Activated T-helper 17 cell treated with anti-CD3 and anti-CD28 coated beads, Interleukin-2, amount 50 U/mL, for 72 hours (primary cell): ENCODE results near the gene SULT1A1. TPM values are rescaled to one million over a fixed set of nuclear protein-coding genes. Genes with fewer than 3 reads are reported as not detected.

Experiments used
- ATAC-seq: fragments of 150-1000 bp; cut with Tn5 transposase; replicated peaks from 2 replicates; pipeline ENCODE4 v1.10.0; 2021; ENCODE audit warnings: mild to moderate bottlenecking, moderate library complexity
- H3K27ac Mint-ChIP-seq: one replicate; pipeline ENCODE4 v1.8.0; 2022; ENCODE audit warnings: mixed read lengths
- H3K27me3 Mint-ChIP-seq: one replicate; pipeline ENCODE4 v1.8.0; 2022; ENCODE audit warnings: mixed read lengths
- H3K36me3 Mint-ChIP-seq: one replicate; pipeline ENCODE4 v1.8.0; 2022; ENCODE audit warnings: low read depth, mild to moderate bottlenecking, mixed read lengths
- H3K4me1 Mint-ChIP-seq: one replicate; pipeline ENCODE4 v1.8.0; 2022; ENCODE audit warnings: mixed read lengths
- H3K4me3 Mint-ChIP-seq: one replicate; pipeline ENCODE4 v1.8.0; 2022; ENCODE audit warnings: mild to moderate bottlenecking, mixed read lengths
- H3K9me3 Mint-ChIP-seq: one replicate; pipeline ENCODE4 v1.8.0; 2022; ENCODE audit warnings: mixed read lengths
- total RNA-seq, 2 donors: library from RNA; stranded (reverse); gene quantifications; one replicate each; pipeline ENCODE4 v1.2.3, GENCODE V29; 2022

The SULT1A1 gene
- total RNA-seq, 2 donors from 2014 or later = 5.9 to 7.1 TPM

DNA sequence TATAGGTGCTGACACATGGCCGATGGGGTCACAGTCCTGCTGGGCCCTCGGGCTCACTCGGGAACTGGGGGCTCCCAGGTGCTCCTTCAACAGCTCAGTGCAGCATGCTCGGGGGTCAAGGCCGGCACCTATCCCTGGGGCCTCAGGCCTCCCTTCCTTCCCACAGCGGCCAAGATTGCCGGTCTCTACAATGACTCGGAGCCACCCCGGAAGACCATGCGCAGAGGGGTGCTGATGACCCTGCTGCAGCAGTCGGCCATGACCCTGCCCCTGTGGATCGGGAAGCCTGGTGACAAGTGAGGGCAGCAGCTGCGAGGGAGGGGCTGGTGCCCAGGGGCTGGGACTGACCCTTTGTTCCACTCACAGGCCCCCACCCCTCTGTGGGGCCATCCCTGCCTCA is 19.9 kb downstream of the SULT1A1 start:
- ATAC-seq = no peak
- H3K27ac Mint-ChIP-seq = no peak overlapping the region
- H3K4me1 Mint-ChIP-seq = no peaks in the 10 kb centered on the region
- no peaks in the 10 kb centered on the region for H3K27me3 Mint-ChIP-seq
- peaks cover 71% of the 10 kb centered on the region for H3K36me3 Mint-ChIP-seq
- no peaks in the 10 kb centered on the region for H3K9me3 Mint-ChIP-seq
- H3K4me3 Mint-ChIP-seq = no peak overlapping the region

DNA sequence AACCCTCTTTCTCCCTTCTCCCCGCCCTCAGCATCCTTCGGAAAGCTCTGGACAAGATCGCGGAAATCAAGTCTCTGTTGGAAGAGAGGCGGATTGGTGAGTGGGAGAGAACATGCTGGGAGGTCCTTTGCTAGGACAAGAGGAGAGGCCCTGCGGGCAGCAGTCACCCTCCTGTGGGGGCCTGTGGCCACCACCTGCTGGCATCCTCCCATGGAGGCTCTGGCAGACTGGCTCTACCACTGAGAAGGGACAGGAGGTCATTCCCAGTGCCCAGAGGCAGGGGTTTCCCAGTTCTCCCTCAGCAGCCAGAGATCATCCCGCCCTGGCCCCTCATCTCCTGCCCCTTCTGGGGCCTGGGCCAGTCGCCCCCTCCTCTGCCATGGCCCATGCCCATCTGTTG is 20.8 kb downstream of the SULT1A1 start:
- Mint-ChIP-seq H3K4me3 (no peak overlapping the region), H3K36me3 (peaks cover 76% of the 10 kb centered on the region), H3K27ac (peak overlapping the region; percentile 26), H3K9me3 (no peaks in the 10 kb centered on the region), H3K4me1 (no peaks in the 10 kb centered on the region), H3K27me3 (no peaks in the 10 kb centered on the region)
- no peak for ATAC-seq

DNA sequence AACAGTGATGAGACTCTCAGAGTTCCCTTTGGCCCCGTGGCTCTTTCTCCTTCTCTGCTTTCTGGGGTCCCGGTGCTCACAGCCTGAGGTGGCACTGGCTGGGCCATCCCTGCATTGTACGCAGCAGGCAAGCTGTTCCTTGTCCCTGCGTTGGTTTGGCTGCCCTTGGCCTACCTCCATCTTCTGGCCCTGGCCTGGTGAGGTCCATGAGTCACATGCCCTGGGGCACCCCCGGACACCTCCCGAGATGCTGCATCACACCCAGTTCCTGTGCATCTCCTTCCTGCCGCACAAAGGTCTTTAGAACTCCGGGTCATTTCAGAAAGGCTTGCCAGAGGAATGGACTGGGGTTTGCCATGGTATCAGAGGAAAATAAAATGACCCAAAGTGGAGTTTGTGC is 22.5 kb downstream of the SULT1A1 start:
- no peaks in the 10 kb centered on the region for H3K27me3 Mint-ChIP-seq
- H3K9me3 Mint-ChIP-seq = no peaks in the 10 kb centered on the region
- peak overlapping the region; percentile 50 for H3K27ac Mint-ChIP-seq
- no peak for ATAC-seq
- H3K4me1 Mint-ChIP-seq = no peaks in the 10 kb centered on the region
- H3K36me3 Mint-ChIP-seq = peaks cover 89% of the 10 kb centered on the region
- no peak overlapping the region for H3K4me3 Mint-ChIP-seq

DNA sequence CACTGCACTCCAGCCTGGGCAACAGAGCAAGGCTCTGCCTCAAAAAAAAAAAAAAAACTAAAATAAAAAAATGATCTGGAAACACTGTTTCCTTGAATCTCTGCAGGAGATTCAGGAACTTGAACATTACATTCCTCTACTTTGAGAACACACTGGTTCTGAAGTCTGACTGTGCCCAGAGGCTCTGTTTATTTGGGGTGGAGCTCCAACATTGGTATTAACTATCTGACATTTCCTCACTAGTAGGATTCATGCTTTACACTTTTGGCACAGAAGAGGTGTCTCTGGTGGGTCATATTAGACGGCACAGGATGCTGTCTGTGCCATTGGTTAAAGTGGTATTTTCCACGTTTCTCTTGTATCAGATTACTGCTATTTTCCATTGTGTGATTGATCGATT is 23.4 kb downstream of the SULT1A1 start:
- ATAC-seq = no peak
- Mint-ChIP-seq H3K9me3 (no peaks in the 10 kb centered on the region), H3K27ac (no peak overlapping the region), H3K27me3 (no peaks in the 10 kb centered on the region), H3K4me3 (no peak overlapping the region), H3K36me3 (peaks cover 89% of the 10 kb centered on the region), H3K4me1 (no peaks in the 10 kb centered on the region)

DNA sequence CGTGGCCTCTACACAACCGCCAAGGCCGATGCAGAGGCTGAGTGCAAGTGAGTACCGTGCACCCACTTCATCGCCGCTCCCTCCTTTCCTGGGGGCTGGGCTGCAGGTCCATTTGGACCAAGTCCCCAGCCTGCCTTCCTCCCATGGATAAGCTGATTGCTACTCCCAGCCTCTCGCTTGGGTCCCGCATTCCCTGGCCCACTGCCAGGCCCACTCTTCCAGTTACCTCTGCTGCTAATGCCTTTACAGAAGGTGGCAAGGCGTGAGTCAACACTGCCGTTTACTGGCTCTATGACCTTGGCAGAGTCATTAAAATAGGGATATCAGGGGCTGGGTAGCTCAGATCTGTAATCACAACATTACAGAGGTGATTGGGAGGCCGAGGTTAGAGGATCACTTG is 24.2 kb downstream of the SULT1A1 start:
- Mint-ChIP-seq H3K36me3 (peaks cover 89% of the 10 kb centered on the region), H3K27me3 (no peaks in the 10 kb centered on the region), H3K4me3 (no peak overlapping the region), H3K4me1 (no peaks in the 10 kb centered on the region), H3K9me3 (no peaks in the 10 kb centered on the region), H3K27ac (no peak overlapping the region)
- ATAC-seq = no peak

DNA sequence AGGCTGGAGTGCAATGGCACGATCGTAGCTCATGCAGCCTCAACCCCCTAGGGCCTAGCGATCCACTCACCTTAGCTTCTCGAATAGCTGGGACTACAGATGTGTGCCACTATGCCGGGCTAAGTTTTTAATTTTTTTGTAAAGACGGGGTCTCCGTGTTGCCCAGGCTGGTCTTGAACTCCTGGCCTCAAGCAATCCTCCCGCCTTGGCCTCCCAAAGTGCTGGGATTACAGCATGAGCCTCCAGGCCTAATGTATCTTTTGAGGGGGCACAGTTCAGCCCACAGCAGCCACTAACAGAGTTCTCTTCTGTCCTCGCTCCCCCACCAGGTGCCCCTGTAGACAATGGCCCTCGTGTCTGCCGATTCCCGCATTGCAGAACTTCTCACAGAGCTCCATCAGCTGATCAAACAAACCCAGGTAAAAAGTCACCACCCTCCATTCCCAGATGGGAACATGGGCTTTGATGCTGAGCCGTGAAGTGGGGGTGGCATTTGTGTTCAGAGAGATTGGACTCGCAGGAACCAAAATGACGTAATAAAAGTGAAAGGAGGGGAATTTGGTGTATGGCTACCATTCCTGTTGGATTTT is 29.0 kb downstream of the SULT1A1 start:
- no peak overlapping the region for H3K4me3 Mint-ChIP-seq
- H3K27ac Mint-ChIP-seq = no peak overlapping the region
- no peak for ATAC-seq
- H3K9me3 Mint-ChIP-seq = no peaks in the 10 kb centered on the region
- no peaks in the 10 kb centered on the region for H3K27me3 Mint-ChIP-seq
- H3K36me3 Mint-ChIP-seq = peaks cover 62% of the 10 kb centered on the region
- no peaks in the 10 kb centered on the region for H3K4me1 Mint-ChIP-seq

DNA sequence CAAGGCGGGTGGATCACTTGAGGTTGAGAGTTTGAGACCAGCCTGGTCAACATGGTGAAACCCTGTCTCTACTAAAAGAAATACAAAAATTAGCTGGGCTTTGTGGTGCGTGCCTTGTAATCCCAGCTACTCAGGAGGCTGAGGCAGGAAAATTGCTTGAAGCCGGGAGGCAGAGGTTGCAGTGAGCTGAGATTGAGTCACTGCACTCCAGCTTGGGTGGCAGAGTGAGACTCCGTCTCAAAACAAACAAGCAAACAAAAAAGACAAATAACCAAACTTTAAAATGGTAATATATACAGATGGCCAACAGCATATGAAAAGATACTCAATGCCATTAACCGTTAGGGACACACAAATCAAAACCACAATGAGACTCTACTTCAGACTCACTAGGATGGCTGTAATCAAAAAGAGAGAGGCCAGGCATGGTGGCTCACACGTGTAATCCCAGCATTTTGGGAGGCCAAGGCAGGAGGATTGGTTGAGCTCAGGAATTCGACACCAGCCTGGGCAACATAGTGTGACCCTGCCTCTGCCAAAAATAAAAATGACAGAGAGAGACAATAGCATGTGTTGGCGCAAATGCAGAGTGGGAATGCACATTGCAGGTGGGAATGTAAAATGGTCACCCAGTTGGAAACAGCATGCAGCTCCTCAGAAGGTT is 34.3 kb downstream of the SULT1A1 start:
- ATAC-seq = no peak
- Mint-ChIP-seq H3K9me3 (no peaks in the 10 kb centered on the region), H3K27me3 (no peaks in the 10 kb centered on the region), H3K4me3 (no peak overlapping the region), H3K4me1 (peaks cover 10% of the 10 kb centered on the region), H3K27ac (peak overlapping the region; percentile 3), H3K36me3 (peaks cover 15% of the 10 kb centered on the region)

DNA sequence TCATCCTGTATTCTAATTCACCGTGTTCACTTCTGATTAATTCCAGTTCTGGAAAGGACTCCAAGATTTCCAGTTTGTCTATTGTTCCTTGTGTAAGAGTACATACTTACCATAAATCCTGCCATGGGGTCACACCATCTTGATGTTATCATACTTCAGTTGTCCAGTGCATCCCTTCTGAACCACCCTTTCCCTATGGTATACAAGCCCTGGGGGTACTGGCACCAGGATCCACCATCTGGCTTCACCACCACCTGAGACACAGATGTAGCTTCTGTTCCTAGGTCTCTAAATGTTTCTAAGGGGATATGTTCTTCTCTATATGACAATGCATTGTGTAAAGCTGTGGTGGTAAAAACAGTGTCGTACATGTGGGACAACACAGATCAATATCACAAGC is 34.9 kb downstream of the SULT1A1 start:
- Mint-ChIP-seq H3K9me3 (no peaks in the 10 kb centered on the region), H3K27me3 (no peaks in the 10 kb centered on the region), H3K4me3 (no peak overlapping the region), H3K27ac (no peak overlapping the region), H3K36me3 (peaks cover 15% of the 10 kb centered on the region), H3K4me1 (peaks cover 10% of the 10 kb centered on the region)
- ATAC-seq = no peak

DNA sequence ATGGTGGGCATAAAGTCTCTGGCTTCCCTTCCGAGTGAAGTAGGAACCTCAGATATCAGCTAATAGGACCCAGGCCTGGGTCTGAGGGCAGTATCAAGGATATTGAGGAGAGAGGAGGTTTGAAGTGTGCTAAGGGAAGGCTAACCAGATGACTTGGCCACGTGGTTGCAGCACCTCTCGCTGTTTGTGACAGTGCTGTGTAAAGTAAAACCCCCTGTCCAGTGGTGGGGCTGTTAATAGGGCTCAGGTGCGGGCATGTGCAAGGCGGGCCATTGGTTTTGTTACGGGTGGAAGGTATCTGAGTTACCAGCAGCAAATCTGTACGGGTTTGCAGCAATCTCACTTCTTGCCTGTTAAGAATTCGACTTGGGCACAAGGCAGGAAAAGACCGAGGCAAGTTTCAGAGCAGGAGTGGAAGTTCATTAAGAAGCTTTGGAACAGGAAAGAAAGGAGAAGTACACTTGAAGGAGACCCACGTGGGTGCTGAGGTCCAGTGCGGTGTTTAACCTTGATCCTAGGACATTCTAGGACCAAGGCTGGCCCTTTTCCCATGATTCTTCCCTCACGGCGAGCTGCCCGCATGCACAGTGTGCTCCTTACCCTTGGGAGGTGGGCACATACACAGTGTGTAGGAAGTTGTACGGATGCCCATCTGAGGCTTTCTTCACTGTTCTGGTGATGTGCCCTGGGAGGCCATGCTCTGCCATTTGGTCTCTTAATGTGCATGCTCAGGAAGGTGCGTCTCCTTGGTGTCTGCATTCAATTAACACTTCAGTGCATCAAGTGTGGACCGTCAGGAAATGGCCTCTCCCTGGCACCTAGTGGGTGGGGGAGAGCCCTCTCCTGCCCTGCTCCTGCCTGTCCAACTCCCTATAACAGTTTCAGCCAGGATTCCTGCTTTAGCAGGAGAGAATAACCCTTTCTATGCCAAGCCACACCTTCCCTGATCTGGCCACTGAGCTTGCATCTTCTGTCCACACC is 35.8 kb downstream of the SULT1A1 start:
- ATAC-seq = no peak
- Mint-ChIP-seq H3K4me3 (no peak overlapping the region), H3K9me3 (no peaks in the 10 kb centered on the region), H3K27me3 (no peaks in the 10 kb centered on the region), H3K27ac (peak overlapping the region; percentile 24), H3K4me1 (peaks cover 10% of the 10 kb centered on the region), H3K36me3 (peaks cover 15% of the 10 kb centered on the region)

DNA sequence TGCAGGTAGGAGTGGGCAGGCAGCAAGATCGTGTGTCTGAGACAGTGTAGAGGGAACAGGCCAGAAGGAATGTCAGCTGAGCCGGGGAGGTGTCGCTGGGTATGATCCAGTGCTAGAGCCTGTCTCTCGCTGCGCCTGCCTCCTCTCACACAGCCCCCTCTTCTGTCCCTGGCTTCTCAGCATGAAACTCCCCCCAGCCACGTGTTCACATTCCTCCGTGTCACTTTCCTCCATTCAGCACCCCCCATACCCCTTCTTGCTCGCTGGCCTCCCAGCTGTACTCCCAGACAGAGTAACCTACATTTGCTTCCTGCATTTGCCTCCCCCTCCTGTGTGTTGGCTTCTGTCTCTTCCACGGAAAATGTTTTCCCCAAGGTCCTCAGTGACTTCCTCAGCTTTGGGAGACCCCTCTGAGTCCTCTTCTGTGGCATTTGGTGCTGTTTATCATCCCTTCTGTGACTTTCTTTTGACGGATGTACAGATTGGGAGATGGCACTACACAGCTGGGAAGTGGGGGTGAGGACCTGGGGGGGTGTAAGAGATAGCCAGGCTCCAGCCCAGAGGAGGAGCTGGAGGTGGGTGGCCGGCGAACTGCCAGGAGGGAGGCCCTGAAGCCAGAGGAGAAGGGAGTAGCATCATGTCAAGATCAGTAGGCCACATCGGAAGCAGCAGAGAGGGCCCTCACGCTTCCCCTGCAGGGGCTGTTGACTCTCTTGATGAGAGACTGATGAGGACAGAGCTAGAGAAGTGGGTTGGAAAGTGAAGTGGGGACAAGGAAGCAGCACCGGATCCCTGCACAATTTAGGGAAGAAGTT is 36.9 kb downstream of the SULT1A1 start:
- H3K4me3 Mint-ChIP-seq = no peak overlapping the region
- no peaks in the 10 kb centered on the region for H3K27me3 Mint-ChIP-seq
- H3K27ac Mint-ChIP-seq = peak overlapping the region; percentile 24
- peaks cover 10% of the 10 kb centered on the region for H3K4me1 Mint-ChIP-seq
- peaks cover 10% of the 10 kb centered on the region for H3K36me3 Mint-ChIP-seq
- H3K9me3 Mint-ChIP-seq = no peaks in the 10 kb centered on the region
- no peak for ATAC-seq

DNA sequence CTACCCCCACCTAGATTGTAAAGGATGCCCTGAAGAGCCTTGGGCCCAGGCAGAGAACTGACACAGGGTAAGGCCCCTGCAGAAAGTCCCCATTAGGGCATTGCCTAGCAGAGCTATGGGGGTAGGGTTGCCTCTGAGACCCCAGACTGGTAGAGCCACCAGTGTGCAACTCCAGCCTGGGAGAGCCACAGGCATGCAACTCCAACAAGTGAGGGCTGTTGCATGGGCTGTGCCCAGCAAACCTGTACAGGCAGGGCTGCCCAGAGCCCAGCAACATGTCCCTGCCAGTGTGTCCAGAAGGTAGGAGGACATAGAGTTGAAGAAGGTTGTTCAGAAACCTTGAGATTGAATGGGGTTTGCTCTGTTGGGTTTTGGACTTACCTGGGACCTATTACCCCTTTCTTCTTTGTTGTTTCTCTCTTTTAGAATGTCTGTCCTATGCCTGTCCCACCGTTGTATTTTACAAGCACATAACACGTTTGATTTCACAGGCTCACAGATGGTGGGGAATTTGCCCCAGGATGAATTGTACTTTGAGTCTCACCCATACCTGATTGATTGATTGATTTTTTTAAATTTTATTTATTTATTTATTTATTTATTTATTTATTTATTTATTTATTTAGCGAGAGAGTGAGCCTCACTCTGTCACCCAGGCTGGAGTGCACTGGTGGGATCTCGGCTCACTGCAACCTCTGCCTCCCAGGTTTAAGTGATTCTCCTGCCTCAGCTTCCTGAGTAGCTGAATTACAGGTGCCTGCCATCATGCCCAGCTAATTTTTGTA is 39.7 kb downstream of the SULT1A1 start:
- Mint-ChIP-seq H3K4me1 (peaks cover 10% of the 10 kb centered on the region), H3K27ac (peak overlapping the region; percentile 61), H3K27me3 (no peaks in the 10 kb centered on the region), H3K9me3 (peaks cover 4% of the 10 kb centered on the region), H3K4me3 (no peak overlapping the region), H3K36me3 (peaks cover 6% of the 10 kb centered on the region)
- ATAC-seq = no peak

DNA sequence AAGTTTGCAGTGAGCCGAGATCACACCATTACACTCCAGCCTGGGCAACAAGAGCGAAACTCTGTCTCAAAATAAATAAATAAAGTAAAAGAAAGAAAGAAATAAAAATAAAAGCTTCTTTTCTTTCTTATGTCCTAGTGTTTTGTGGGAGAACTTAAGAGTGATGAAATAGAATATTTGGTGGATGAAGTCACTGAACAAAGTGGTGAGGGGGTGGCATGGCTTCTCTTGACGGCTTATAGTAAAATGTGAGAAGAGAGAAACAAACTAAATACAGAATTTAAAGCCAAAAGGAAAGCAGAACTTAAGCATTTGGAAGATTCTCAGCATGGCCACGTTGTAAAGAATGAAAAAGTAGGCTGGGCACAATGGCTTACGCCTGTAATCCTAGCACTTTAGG is 40.8 kb downstream of the SULT1A1 start:
- no peak overlapping the region for H3K4me3 Mint-ChIP-seq
- peaks cover 7% of the 10 kb centered on the region for H3K4me1 Mint-ChIP-seq
- H3K9me3 Mint-ChIP-seq = peaks cover 4% of the 10 kb centered on the region
- no peak for ATAC-seq
- no peaks in the 10 kb centered on the region for H3K27me3 Mint-ChIP-seq
- peaks cover 6% of the 10 kb centered on the region for H3K36me3 Mint-ChIP-seq
- no peak overlapping the region for H3K27ac Mint-ChIP-seq

DNA sequence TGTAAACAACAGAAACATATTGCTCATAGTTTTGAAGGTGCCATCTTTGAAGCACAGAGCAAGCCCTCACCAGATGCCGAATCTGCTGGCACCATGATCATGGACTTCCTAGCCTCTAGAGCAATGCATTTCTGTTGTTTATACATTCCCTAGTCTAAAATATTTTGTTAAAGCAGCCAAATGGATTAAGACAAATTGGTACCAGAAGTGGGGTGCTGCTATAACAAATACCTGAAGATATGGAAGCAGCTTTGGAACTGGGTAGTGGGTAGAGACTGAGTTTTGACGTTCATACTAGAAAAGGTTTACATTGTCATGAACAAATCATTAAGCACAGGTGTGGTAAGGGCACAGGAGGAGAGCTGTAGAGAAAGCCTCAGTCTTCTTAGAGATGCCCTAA is 42.6 kb downstream of the SULT1A1 start:
- ATAC-seq = no peak
- Mint-ChIP-seq H3K9me3 (peaks cover 4% of the 10 kb centered on the region), H3K4me1 (peaks cover 5% of the 10 kb centered on the region), H3K4me3 (no peak overlapping the region), H3K27me3 (no peaks in the 10 kb centered on the region), H3K36me3 (peaks cover 12% of the 10 kb centered on the region), H3K27ac (no peak overlapping the region)
